Epithelial cell of proximal tubule (primary cell): Measurements from ENCODE around the gene NPAS3. TPM values are rescaled to one million over a fixed set of nuclear protein-coding genes. Genes with fewer than 3 reads are reported as not detected.

ENCODE experiments used
- DNase-seq: peaks from one replicate; pipeline ENCODE4 v3.0.0-alpha.2; 2011; ENCODE audit warnings: low read depth
- H3K4me3 ChIP-seq: 2 replicates; pipeline ENCODE4 v1.5.1; 2011; ENCODE audit warnings: low read depth, mild to moderate bottlenecking, low read length
- CTCF ChIP-seq: conservative IDR thresholded peaks from 2 replicates; pipeline ENCODE4 v1.5.1; 2012; ENCODE audit warnings: low read depth, mild to moderate bottlenecking, low read length
- total RNA-seq: library from RNA; depleted of rRNA; stranded (reverse); fragments of >200 nt; gene quantifications from 2 replicates; pipeline ENCODE4 v1.2.3, GENCODE V29; 2015

The NPAS3 gene
- total RNA-seq, 1 donor from 2014 or later: 0.35 TPM

DNA sequence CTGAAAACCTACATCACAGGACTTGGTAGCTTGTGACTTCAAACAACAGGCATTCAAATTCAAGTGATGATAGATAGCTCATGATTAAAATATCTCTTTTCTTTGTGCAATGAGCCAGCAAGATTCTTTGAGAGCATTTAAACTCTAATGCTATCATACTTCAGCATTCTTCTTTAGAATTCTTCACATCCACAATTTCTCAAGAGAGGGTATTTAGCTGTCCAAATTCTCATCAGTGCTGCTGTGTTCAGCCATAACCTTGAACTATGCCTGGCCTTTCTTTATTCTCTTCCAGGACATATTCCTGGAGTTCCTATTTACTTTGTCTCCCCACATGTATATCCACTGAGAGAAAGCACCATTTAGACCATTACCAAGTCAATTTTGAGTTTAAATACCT is 691.1 kb downstream of the NPAS3 start:
- DNase-seq: no peak
- no peak for TF ChIP-seq CTCF
- no peak overlapping the region for H3K4me3 ChIP-seq

DNA sequence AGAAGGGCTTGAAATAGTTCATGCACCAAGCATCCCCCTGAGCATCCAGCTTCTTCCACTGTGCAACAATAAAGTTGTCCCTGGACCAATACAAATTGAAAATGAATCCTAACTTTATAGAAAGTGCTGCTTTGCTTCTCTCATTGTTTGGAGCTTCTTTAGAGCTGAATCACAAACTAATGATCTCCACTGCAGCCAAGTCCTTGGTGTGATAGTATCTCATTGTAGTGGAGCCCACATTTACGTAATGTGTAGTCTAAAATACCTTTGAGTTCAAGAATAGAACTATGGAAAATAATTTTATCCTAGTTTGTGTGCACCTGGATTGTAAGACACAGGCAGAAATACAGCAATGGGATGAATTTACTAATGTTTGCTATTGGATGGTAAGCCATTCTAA is 692.3 kb downstream of the NPAS3 start:
- TF ChIP-seq CTCF: no peak
- H3K4me3 ChIP-seq: no peak overlapping the region
- DNase-seq: no peak

DNA sequence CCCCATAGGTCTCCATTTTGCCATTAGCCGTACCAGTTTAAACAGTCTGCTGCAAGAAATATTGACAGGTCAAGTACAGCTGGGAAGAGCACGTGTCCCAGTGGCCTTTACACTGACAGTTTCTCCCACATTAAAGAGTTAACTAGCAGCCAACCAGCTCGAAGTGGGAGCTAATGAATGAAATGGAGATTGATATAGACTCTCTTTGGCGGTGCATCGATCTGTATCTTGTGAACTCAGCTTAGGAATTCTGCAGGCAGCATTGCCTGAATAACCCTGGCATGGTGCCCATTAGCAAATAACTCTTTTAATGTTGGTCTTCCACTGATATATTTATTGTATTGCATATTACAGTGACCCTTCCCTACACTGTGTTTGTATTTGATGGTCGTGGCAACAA is 692.8 kb downstream of the NPAS3 start:
- H3K4me3 ChIP-seq: no peak overlapping the region
- TF ChIP-seq CTCF: no peak
- DNase-seq: no peak

- DNase-seq: no peak
- no peak for TF ChIP-seq CTCF
Measured at GRCh38 chr14:33634631-33635030, 696.0 kb downstream of the NPAS3 start.

DNA sequence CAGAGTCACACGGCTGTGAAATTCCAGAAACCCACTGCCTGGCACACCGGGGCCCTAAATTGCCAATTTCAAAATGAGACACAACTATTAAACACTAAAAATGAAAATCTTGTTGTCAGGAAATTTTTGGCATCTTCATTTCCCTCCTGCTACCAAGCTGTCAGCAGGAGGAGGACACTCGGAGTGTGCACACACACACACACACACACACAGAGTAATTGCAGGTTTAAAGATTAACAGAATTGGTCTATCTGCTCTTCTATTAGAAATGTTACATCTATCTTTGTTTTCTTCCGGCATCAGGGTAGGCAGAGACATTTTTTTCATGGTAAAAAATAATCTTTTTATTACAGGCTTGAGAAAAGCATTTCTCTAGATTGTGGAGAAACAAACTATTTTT is 698.0 kb downstream of the NPAS3 start:
- no peak for TF ChIP-seq CTCF
- no peak for DNase-seq
- no peak overlapping the region for H3K4me3 ChIP-seq

More at GRCh38 chr14:33634631-33635030, 696.0 kb downstream of the NPAS3 start:
- no peak overlapping the region for H3K4me3 ChIP-seq

GRCh38 chr14:33642080-33642479 is 703.4 kb downstream of the NPAS3 start:
- TF ChIP-seq CTCF: no peak
- DNase-seq: no peak
- no peak overlapping the region for H3K4me3 ChIP-seq

DNA sequence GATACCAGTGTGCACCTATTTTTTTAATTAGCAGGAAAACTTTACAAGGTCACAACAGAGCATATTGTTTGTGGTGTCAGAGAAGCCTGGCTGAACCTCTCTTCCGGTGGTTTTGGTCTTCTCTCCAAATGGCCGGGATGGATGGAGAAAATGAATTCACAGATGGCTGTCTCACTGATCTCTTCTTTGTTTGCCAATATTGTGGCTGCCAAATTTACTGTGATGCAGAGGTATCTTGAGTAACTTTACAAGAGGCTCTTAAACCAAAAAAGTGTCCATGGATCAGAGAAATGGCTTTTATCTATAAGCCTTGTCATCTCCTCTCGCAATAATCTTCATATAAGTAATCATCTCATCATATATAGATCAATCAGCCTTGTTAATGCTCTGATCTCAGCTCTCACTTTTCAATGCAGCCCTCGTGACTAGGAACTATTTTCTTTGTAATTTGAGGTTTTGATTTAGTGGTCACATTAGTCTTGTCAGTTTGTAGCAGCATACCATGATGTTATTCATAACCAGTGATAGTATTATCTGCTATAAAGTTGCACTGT is 704.1 kb downstream of the NPAS3 start:
- no peak for TF ChIP-seq CTCF
- DNase-seq: no peak
- no peak overlapping the region for H3K4me3 ChIP-seq
